Measurements from ENCODE around the gene PCID2. TPM values are rescaled to one million over a fixed set of nuclear protein-coding genes. Genes with fewer than 3 reads are reported as not detected.
A peak's percentile ranks its signal among the peaks of the same experiment; 100 is the strongest.

PCID2 gene
- total and polyA plus RNA-seq, 2 of the 13 experiments (the other 11 are each of a cell fraction or from before 2014, with no cell fraction given), result 65.0 to 111 TPM

DNA sequence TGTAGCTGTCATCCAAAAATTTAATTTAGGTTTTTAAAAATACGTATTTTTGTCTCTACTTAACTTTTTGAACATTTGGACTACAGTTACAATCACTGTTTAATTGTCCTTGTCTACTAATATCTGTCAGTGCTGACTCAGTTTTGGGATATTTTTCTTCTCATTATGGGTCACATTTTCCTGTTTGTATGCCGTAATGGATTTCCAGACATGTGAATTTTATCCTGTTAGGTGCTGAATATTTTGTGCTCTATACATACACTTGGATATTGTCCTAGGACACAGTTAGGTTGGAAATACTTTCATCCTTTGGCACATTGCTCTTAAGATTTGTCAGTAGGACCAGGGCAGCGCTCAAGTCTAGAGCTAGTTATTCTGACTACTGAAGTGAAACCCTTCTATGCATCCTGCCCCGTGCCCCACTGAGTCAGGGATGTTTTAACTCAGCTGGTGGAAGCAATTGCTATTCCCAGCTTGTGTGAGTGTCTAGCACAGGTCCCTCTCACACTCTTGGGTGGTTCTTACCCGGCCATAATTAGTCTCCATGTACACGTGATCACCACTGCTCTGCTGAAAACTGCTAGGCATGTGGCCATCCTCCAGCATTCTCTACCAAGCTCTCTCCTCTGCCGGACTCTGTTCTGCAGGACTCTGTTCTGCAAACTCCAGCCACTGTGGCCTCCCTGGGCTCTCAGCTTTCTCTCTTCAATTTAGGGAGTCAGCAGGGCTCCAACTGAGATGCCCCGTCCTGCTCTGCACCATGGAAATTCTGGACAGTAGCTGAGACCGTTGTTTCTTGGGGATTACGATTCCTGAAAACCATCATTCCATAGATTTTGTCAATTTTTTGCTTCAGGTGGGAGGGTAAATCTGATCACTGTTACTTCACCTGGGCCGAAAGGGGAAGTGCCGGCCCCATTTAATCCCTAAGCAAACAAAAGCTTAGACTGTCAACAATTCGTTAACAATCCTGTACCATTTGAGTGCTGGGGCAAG, 38.9 kb downstream of the PCID2 start (continued):
- 0 out of 2 replicates have a peak, but pooled peaks have one; percentile 48 for TF ChIP-seq MEIS1 (CRISPR knock-in tag; IDR thresholded peaks at IDR 0.05; ENCODE audit: borderline replicate concordance)
- no peak for TF ChIP-seq DRAP1 (CRISPR knock-in tag; IDR thresholded peaks at IDR 0.05)
- no peak for TF ChIP-seq CCDC6 (CRISPR knock-in tag; IDR thresholded peaks at IDR 0.05)
- peak; percentile 21; the same call in 1 of the 2 replicates for TF ChIP-seq POGZ (CRISPR knock-in tag; IDR thresholded peaks at IDR 0.05)
- peak; percentile 37; the same call in 1 of the 2 replicates for TF ChIP-seq DMAP1 (CRISPR knock-in tag; IDR thresholded peaks at IDR 0.05)
- no peak for TF ChIP-seq ZFP37 (CRISPR knock-in tag; IDR thresholded peaks at IDR 0.05; ENCODE audit: borderline replicate concordance)
- TF ChIP-seq, protein P1, sequence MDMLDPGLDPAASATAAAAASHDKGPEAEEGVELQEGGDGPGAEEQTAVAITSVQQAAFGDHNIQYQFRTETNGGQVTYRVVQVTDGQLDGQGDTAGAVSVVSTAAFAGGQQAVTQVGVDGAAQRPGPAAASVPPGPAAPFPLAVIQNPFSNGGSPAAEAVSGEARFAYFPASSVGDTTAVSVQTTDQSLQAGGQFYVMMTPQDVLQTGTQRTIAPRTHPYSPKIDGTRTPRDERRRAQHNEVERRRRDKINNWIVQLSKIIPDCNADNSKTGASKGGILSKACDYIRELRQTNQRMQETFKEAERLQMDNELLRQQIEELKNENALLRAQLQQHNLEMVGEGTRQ (IDR thresholded peaks at IDR 0.05; ENCODE audit: low read depth, low read length), result no peak; the same call in 1 of the 2 replicates
- TF ChIP-seq, protein P1 (CRISPR knock-in tag; IDR thresholded peaks at IDR 0.05; ENCODE audit: borderline replicate concordance), result peak; percentile 66; the same call in 1 of the 2 replicates
- no peak for TF ChIP-seq ZNF124 (CRISPR knock-in tag; IDR thresholded peaks at IDR 0.05)
- no peak; the same call in 1 of the 2 replicates for TF ChIP-seq YEATS2 (CRISPR knock-in tag; IDR thresholded peaks at IDR 0.05; ENCODE audit: borderline replicate concordance)
- TF ChIP-seq NONO (IDR thresholded peaks at IDR 0.05), result no peak
- TF ChIP-seq NONO (CRISPR knock-in tag; conservative IDR thresholded peaks at IDR 0.05), result peak; percentile 39; the same call in 1 of the 2 replicates
- no peak for TF ChIP-seq GABPA (IDR thresholded peaks at IDR 0.05; ENCODE audit: low read depth, low read length)
- peak; percentile 52; the same call in 1 of the 2 replicates for TF ChIP-seq GABPA (CRISPR knock-in tag; IDR thresholded peaks at IDR 0.05; ENCODE audit: low read depth)
- peak; percentile 88 for TF ChIP-seq NCOR1 (IDR thresholded peaks at IDR 0.05; ENCODE audit: borderline replicate concordance, low read length)
- TF ChIP-seq SOX6 (IDR thresholded peaks at IDR 0.05), result no peak
- peak; percentile 79 for TF ChIP-seq SOX6 (CRISPR knock-in tag; IDR thresholded peaks at IDR 0.05)
- TF ChIP-seq ZNF770 (CRISPR knock-in tag; IDR thresholded peaks at IDR 0.05), result peak; percentile 85
- peak; percentile 62 for TF ChIP-seq ISL2 (CRISPR knock-in tag; IDR thresholded peaks at IDR 0.05)
- TF ChIP-seq, protein P2, sequence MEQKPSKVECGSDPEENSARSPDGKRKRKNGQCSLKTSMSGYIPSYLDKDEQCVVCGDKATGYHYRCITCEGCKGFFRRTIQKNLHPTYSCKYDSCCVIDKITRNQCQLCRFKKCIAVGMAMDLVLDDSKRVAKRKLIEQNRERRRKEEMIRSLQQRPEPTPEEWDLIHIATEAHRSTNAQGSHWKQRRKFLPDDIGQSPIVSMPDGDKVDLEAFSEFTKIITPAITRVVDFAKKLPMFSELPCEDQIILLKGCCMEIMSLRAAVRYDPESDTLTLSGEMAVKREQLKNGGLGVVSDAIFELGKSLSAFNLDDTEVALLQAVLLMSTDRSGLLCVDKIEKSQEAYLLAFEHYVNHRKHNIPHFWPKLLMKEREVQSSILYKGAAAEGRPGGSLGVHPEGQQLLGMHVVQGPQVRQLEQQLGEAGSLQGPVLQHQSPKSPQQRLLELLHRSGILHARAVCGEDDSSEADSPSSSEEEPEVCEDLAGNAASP (CRISPR knock-in tag; IDR thresholded peaks at IDR 0.05; ENCODE audit: borderline replicate concordance), result peak; percentile 68; the same call in 1 of the 2 replicates
- peak; percentile 31; the same call in 1 of the 2 replicates for TF ChIP-seq FOXJ3 (CRISPR knock-in tag; IDR thresholded peaks at IDR 0.05; ENCODE audit: borderline replicate concordance)
- peak; percentile 40; the same call in 1 of the 2 replicates for TF ChIP-seq KAT8 (CRISPR knock-in tag; IDR thresholded peaks at IDR 0.05)
- peak; percentile 100 for TF ChIP-seq PITX1 (CRISPR knock-in tag; IDR thresholded peaks at IDR 0.05)
- TF ChIP-seq ETV5 (CRISPR knock-in tag; IDR thresholded peaks at IDR 0.05; ENCODE audit: borderline replicate concordance), result peak; percentile 83

Measured in HepG2 (cell line).